Mesodermal cell (in vitro differentiated cells): ENCODE results near the gene ARHGEF33.

Source experiments
- H3K27ac ChIP-seq: 2 replicates; pipeline ENCODE4 v1.7.0; 2013; ENCODE audit warnings: mild to moderate bottlenecking, low read depth, low read length, moderate library complexity; ENCODE audit not compliant: severe bottlenecking
- H3K36me3 ChIP-seq: 2 replicates; pipeline ENCODE4 v1.7.1; 2013; ENCODE audit warnings: mild to moderate bottlenecking, low read length, moderate library complexity; ENCODE audit not compliant: control insufficient read depth, insufficient read depth
- H3K4me1 ChIP-seq: one replicate; pipeline ENCODE4 v1.7.1; 2013; ENCODE audit warnings: mild to moderate bottlenecking, low read length; ENCODE audit not compliant: insufficient read depth, control insufficient read depth, poor library complexity, severe bottlenecking
- H3K4me3 ChIP-seq: 2 replicates; pipeline ENCODE4 v1.7.0; 2013; ENCODE audit warnings: low read length, control low read depth, mild to moderate bottlenecking; ENCODE audit not compliant: insufficient read depth, poor library complexity, severe bottlenecking; ENCODE audit errors: extremely low read depth
- H3K9me3 ChIP-seq: 2 replicates; pipeline ENCODE4 v1.7.1; 2013; ENCODE audit warnings: mild to moderate bottlenecking, low read length, moderate library complexity; ENCODE audit not compliant: control insufficient read depth
- WGBS, 2 experiments: methylation state at CpG; one replicate each; pipeline ENCODE4 v1.1.5; 2013; ENCODE audit warnings: missing lambda C conversion rate in 2 of 2; ENCODE audit not compliant: insufficient coverage in 2 of 2; 5-methylcytosine and 5-hydroxymethylcytosine counted together

Gene ARHGEF33

DNA sequence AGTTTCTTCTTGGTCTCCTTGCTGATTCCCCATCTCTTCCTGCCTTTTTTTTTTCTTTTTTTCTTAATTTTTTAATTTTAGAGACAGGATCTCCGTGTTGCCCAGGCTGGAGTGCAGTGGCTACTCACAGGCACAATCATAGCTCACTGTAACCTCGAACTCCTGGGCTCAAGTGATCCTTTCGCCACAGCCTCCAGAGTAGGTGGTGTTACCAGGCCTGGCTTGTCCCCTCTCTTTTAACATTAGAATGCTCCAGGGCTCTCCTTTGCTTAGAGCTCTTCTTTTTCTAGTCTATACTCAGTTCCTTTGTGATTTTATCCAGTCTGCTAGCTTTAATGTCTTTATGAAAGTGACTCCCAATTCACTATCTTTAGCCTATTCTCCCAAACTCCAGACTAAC is 89.2 kb downstream of the ARHGEF33 start:
- Histone ChIP-seq H3K4me3 (no peak overlapping the region), H3K36me3 (peaks cover 7% of the 10 kb centered on the region), H3K27ac (no peak overlapping the region), H3K9me3 (no peaks in the 10 kb centered on the region), H3K4me1 (no peaks in the 10 kb centered on the region)
- WGBS, 2 experiments = 97 to 100% methylated on average over 2 to 3 of the region's 3 CpGs

DNA sequence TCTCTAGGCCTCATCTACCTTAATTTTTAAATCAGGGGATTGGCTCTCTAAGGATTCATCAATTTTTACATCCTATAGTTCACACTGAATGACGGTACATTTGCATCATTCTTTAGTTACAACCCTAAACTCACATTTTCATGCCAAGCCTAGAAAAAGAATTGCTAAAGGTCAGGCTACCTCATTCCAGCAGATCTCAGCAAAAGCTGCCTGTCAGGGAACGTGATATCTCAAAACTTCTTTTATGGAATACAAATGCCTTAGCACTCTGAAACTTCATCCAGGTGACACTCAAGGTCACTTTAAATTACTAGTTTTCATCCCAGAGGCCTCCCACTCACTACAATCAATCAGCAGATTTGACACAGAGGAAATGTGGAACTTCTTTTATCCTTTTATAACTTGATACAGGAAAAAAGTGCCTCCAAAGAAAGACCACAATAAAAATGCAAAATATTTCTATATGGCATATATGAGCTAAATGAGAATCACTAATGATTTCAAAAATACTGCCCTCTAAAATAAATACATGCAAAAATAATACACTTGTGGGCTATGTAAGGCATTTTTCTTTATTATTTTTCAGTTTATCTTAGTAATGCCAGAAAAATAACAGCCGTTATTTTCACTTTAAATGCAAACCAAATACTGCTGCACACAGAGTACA is 91.5 kb downstream of the ARHGEF33 start:
- Histone ChIP-seq H3K27ac (no peak overlapping the region), H3K36me3 (peaks cover 23% of the 10 kb centered on the region), H3K9me3 (no peaks in the 10 kb centered on the region), H3K4me1 (no peaks in the 10 kb centered on the region), H3K4me3 (no peak overlapping the region)
- 83 to 92% methylated on average over 2 of the region's 3 CpGs for WGBS, 2 experiments

DNA sequence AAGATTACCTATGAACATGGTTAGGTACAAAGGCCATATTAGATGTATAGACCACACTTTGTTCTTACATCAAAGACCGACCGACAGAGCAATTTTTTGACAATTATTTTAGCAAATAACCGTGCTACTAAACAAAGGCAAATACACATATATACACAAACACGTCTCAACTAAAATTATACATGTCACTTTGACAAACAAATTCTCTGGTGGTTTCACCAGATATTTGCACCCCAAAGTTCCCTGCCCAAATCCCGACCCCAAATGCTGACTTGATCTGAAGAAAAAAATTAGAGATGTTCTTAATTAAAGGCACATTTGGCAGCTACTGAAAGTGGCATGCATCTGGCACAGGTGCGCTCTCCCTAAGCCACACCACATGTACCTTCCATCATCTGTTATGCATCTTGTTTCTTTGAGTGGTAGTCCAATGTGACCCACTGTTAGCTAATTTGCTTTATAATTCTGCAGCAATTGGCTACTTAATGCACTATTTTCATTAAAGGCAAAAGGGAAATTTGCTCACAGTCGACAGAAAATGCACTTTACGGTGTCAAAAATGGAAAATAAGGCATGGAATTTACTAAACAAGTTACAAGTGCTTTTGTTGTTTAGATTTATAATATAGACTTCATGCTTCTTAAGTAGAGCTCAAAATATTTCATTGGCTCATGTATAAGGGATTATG is 92.1 kb downstream of the ARHGEF33 start:
- no peaks in the 10 kb centered on the region for H3K9me3 ChIP-seq
- no peak overlapping the region for H3K4me3 ChIP-seq
- no peaks in the 10 kb centered on the region for H3K4me1 ChIP-seq
- H3K27ac ChIP-seq = no peak overlapping the region
- WGBS, 2 experiments = 96 to 98% methylated on average over 4 to 7 of the region's 8 CpGs
- peaks cover 27% of the 10 kb centered on the region for H3K36me3 ChIP-seq

DNA sequence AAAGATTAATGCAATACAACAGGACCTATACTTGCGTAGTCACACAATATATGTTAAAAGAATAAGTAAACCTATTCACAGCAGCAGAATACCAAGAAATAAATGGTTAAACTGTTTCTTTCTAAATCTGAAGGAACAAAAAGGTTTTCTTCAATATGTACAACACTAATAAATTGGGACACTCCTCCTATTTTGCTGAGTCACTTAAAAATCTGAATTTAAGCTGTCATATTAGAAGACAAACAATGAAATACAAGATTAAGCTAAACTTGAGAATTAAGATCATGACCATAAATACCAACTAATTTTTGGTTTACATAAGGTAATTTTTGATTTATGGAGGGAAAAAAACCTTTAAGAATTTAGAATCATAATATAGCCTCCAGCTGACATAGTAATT is 92.8 kb downstream of the ARHGEF33 start:
- H3K36me3 ChIP-seq = peaks cover 27% of the 10 kb centered on the region

DNA sequence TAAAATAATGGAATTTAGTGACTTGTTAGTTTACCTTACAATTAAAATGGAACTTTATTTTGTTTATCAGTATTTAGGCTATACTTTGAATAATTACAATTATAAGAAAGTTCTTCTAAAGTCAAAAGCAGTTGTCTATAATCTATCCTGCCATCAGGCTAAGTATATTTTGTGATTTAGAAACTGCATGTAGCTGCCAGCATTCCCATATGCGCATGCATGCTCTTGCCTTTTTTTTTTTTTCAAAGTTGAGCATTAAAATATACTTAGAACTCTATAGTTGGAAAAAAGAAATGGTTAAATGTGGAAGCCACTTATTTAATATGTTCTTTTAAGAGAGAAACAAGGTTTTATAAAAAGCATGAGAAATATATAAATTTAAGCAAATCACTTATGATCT is 99.0 kb downstream of the ARHGEF33 start:
- H3K36me3 ChIP-seq = peaks cover 29% of the 10 kb centered on the region
- H3K4me1 ChIP-seq = no peaks in the 10 kb centered on the region
- H3K27ac ChIP-seq = no peak overlapping the region
- no peak overlapping the region for H3K4me3 ChIP-seq
- WGBS, 2 experiments = no CpG with 5 or more reads among the region's 1 CpG
- H3K9me3 ChIP-seq = no peaks in the 10 kb centered on the region

More for the DNA sequence above, 92.8 kb downstream of the ARHGEF33 start:
- Histone ChIP-seq H3K27ac (no peak overlapping the region), H3K4me1 (no peaks in the 10 kb centered on the region), H3K9me3 (no peaks in the 10 kb centered on the region), H3K4me3 (no peak overlapping the region)
- no CpG with 5 or more reads among the region's 1 CpG for WGBS, 2 experiments

DNA sequence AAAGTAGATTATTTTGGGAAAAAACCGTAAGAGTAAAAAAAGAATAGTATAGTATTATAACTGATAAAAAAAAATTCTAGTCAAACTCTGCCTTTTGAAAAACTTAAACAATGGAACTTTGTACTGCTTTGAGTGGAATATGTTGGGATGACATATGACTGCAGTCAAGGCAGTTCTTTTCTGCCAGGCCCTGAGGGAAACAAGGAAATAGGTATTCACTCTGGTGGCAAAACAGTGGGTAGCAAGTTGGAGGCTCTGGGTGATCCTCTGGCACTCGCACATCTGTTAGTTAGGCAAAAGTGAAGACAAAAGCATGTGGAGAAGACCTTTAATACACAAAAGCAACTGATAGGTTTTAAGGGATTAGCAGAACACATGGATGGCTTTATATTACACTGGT is 102.2 kb downstream of the ARHGEF33 start:
- WGBS, 2 experiments = 83% methylated on average over 1 of the region's 2 CpGs; no CpG with 5 or more reads in 1 of the 2 experiments
- no peak overlapping the region for H3K27ac ChIP-seq
- H3K4me1 ChIP-seq = no peaks in the 10 kb centered on the region
- peaks cover 27% of the 10 kb centered on the region for H3K36me3 ChIP-seq
- H3K9me3 ChIP-seq = no peaks in the 10 kb centered on the region
- H3K4me3 ChIP-seq = no peak overlapping the region

DNA sequence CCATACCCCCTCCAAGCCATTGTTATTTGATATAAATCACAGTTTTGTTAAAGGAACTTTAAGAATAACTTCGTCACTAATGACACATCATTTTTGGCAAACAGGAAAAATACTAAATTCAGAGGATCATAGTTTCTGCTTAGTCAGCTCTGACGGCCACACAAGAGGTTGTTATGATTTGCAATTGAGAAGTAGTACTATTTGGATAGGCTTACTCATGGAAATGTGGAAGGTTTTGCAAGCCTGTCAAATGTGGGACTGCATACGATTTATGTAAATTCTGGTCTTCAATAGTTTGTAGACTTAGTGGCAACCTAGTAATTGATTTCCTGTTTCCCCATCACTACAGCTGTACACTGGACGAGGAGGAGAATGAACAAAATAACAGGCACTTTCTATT is 108.1 kb downstream of the ARHGEF33 start:
- Histone ChIP-seq H3K27ac (no peak overlapping the region), H3K36me3 (peaks cover 43% of the 10 kb centered on the region), H3K4me3 (no peak overlapping the region), H3K4me1 (no peaks in the 10 kb centered on the region), H3K9me3 (no peaks in the 10 kb centered on the region)
- whole genome bisulfite sequencing, 2 experiments = 79 to 82% methylated on average over 1 to 2 of the region's 4 CpGs

DNA sequence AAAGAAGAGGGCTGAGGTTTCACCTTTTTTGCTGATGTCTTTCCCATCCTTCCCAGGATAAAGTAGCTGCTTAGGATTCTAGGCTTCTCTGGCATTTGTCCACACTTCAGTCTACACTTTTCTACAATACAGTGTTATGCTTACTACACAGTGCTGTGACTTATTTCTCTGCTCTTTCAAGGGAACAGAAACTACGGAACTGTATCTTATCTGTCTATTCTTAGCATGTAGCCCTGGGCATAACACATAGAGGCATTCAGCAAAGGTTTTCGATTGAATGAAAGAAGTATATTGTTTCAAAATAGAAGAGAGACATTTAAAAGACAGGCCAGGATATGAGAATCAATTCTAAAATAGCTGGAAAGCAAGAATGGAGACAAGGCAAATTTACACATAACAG is 110.9 kb downstream of the ARHGEF33 start:
- no peak overlapping the region for H3K27ac ChIP-seq
- no peak overlapping the region for H3K4me3 ChIP-seq
- no peaks in the 10 kb centered on the region for H3K4me1 ChIP-seq
- WGBS, 2 experiments = 100% methylated on average over 1 of the region's 2 CpGs; no CpG with 5 or more reads in 1 of the 2 experiments
- peaks cover 41% of the 10 kb centered on the region for H3K36me3 ChIP-seq
- H3K9me3 ChIP-seq = no peaks in the 10 kb centered on the region

DNA sequence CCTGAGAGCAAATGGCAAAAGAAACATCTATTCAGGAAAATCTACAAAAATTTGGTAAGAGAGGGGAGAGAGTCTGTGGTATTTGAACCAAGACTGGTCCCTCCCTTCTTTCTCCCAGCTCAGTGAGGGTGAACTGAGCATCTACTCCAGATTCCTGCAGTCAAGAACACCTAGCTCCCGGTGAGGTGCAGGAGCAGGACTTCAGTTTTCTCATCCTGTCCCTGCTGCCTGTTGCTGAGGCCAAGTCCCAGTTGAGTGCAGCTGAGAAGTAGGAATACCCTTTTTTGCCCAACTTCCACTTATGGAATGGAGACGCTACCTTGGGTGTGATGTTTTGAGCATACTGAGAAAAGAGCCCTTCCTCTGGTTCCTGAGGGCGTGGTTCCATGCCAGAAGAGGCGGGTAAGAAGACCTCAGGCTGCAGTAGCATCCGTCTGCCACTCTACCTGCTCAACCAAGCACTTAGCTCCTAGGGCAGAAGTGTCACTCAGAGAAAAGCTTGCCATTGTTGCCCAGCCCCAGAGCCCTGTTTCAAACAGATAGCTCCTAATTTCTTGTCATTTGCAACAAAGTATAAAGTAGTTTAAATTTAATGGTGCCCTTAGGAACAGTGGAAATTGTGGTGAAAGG is 118.3 kb downstream of the ARHGEF33 start:
- 74% methylated on average over 5 of the region's 5 CpGs; no CpG with 5 or more reads in 1 of the 2 experiments for WGBS, 2 experiments
- Histone ChIP-seq H3K27ac (no peak overlapping the region), H3K9me3 (no peaks in the 10 kb centered on the region), H3K4me3 (no peak overlapping the region), H3K4me1 (peaks cover 6% of the 10 kb centered on the region), H3K36me3 (peaks cover 42% of the 10 kb centered on the region)

DNA sequence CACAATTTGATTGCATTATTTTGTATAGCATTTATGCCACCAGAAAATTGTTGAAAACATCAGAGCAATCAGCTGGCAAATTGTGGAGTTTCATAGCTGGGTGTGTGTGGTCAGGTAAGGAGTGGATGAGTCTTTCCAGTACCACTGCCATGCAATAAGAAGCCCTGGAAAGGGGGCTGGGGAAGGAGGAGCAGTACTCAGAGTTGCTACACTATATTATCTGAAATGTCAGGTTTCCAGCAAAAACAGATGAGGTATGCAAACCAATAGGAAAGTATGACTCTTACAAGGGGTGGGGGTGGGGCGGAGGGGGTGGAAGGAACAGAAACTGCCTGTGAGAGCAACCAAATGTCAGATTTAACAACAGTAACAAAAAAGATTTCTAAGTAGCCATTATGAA is 119.0 kb downstream of the ARHGEF33 start:
- Histone ChIP-seq H3K4me3 (no peak overlapping the region), H3K27ac (no peak overlapping the region), H3K4me1 (peaks cover 6% of the 10 kb centered on the region), H3K36me3 (peaks cover 44% of the 10 kb centered on the region), H3K9me3 (no peaks in the 10 kb centered on the region)
- 100% methylated on average over 1 of the region's 1 CpG; no CpG with 5 or more reads in 1 of the 2 experiments for WGBS, 2 experiments

DNA sequence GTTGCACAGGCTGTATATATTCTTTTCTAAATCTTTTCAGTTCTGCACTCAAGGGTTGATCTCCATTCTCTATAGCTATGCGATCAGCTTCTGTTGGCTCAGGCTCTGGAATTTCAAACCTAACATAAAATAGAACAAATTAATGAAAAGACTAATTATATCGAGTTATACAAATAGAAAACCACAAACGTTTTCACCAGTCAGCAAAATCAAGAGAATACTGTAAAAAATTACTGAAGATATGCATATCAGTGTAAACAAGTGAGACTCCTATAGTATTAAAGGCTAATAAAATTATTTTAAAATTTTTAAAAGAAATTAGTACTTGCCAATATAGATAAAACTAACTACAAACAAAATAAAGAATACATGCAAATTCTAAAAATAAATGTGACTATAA is 124.2 kb downstream of the ARHGEF33 start:
- Histone ChIP-seq H3K4me1 (peaks cover 4% of the 10 kb centered on the region), H3K36me3 (peaks cover 19% of the 10 kb centered on the region), H3K4me3 (no peak overlapping the region), H3K9me3 (no peaks in the 10 kb centered on the region), H3K27ac (no peak overlapping the region)
- WGBS, 2 experiments = no CpG with 5 or more reads among the region's 3 CpGs
